Fibroblast of peridontal ligament (primary cell): ENCODE data around the gene CLASP1.
"Not testable (repeated sequence)": the region's sequence is repeated elsewhere in the genome, so short reads cannot be mapped to it uniquely, and the experiment has no call there.

Experiments used
- DNase-seq: peaks from one replicate; pipeline ENCODE4 v3.0.0-alpha.2; 2010; ENCODE audit errors: extremely low read depth

Gene CLASP1

GRCh38 chr2:121350402-121350775 is 298.9 kb downstream of the CLASP1 start:
- DNase-seq = no peak

GRCh38 chr2:121349721-121350401 is 299.4 kb downstream of the CLASP1 start:
- DNase-seq = no peak

GRCh38 chr2:121348128-121348740 is 301.0 kb downstream of the CLASP1 start:
- DNase-seq = no peak

GRCh38 chr2:121346859-121347258 is 302.4 kb downstream of the CLASP1 start:
- DNase-seq = no peak

GRCh38 chr2:121346407-121346806 is 302.9 kb downstream of the CLASP1 start:
- DNase-seq = no peak

- peak; percentile 32 for DNase-seq
These were observed 303.4 kb downstream of the CLASP1 start for GRCh38 chr2:121345887-121346286.

GRCh38 chr2:121345101-121345500 is 304.2 kb downstream of the CLASP1 start:
- DNase-seq = no peak

GRCh38 chr2:121343828-121344399 is 305.3 kb downstream of the CLASP1 start:
- DNase-seq = not testable (repeated sequence)

GRCh38 chr2:121343191-121343590 is 306.1 kb downstream of the CLASP1 start:
- DNase-seq = no peak

- DNase-seq = no peak
These were observed 306.5 kb downstream of the CLASP1 start for GRCh38 chr2:121342751-121343150.

- no peak for DNase-seq
These were observed 308.3 kb downstream of the CLASP1 start for GRCh38 chr2:121340926-121341325.

GRCh38 chr2:121338281-121338680 is 311.0 kb downstream of the CLASP1 start:
- DNase-seq = no peak

- no peak for DNase-seq
These were observed 312.6 kb downstream of the CLASP1 start for GRCh38 chr2:121336528-121337294.

GRCh38 chr2:121335294-121336290 is 313.7 kb downstream of the CLASP1 start:
- DNase-seq = no peak

GRCh38 chr2:121334581-121335293 is 314.5 kb downstream of the CLASP1 start:
- DNase-seq = no peak

GRCh38 chr2:121333834-121334558 is 315.3 kb downstream of the CLASP1 start:
- no peak for DNase-seq

- no peak for DNase-seq
These were observed 316.0 kb downstream of the CLASP1 start for GRCh38 chr2:121333231-121333630.

GRCh38 chr2:121331324-121331723 is 317.9 kb downstream of the CLASP1 start:
- DNase-seq = not testable (repeated sequence)

GRCh38 chr2:121330921-121331320 is 318.3 kb downstream of the CLASP1 start:
- no peak for DNase-seq

GRCh38 chr2:121329786-121330185 is 319.5 kb downstream of the CLASP1 start:
- no peak for DNase-seq
